ENCODE measurements around the gene FAM83C.

DNA sequence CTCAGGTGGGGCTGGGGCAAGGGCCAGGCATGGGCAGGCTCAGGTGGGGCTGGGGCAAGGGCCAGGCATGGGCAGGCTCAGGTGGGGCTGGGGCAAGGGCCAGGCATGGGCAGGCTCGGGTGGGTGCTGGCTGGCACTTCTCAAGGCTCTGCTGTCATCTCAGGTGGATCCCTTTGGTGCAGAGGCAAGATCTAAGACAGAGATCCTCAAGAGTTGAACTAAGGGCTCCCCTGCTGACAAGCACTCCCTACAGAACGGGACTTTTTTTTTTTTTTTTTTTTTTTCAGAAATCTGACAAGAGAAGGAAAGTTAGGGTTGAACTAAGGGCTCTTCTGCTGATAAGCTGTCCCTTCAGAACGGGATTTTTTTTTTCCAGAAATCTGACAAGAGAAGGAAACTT lies 39.2 kb downstream of the FAM83C start:
- TF ChIP-seq, protein P1, sequence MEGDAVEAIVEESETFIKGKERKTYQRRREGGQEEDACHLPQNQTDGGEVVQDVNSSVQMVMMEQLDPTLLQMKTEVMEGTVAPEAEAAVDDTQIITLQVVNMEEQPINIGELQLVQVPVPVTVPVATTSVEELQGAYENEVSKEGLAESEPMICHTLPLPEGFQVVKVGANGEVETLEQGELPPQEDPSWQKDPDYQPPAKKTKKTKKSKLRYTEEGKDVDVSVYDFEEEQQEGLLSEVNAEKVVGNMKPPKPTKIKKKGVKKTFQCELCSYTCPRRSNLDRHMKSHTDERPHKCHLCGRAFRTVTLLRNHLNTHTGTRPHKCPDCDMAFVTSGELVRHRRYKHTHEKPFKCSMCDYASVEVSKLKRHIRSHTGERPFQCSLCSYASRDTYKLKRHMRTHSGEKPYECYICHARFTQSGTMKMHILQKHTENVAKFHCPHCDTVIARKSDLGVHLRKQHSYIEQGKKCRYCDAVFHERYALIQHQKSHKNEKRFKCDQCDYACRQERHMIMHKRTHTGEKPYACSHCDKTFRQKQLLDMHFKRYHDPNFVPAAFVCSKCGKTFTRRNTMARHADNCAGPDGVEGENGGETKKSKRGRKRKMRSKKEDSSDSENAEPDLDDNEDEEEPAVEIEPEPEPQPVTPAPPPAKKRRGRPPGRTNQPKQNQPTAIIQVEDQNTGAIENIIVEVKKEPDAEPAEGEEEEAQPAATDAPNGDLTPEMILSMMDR (IDR thresholded peaks at IDR 0.05): no peak
- no peak for TF ChIP-seq POLR2A (IDR thresholded peaks at IDR 0.05)
